ENCODE measurements around the gene HBEGF.

HBEGF gene

DNA sequence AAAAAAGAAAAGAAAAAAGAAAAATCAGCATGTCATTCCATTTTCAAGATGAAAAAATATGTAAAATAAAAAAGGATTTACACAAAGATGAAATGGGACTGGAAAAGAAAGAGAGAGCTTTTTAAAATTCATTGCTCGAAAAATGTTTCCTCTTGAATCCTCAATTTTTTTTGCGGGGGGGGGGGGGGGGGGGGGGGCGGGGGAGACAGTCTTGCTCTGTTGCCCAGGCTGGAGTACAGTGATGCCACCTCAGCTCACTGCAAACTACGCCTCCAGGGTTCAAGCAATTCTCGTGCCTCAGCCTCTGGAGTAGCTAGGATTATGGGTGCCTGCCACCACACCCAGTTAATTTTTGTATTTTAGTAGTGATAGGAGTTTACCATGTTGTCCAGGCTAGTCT is 60.0 kb downstream of the HBEGF start:
- H3K4me3 ChIP-seq (ENCODE audit: low read depth, low read length), result no peak overlapping the region
- in situ Hi-C loops (cut with HindIII; ENCODE audit: low sequenced_read_pairs), result no loop called here
- no peak for DNase-seq (ENCODE audit: low read depth)
- TF ChIP-seq, protein P1, sequence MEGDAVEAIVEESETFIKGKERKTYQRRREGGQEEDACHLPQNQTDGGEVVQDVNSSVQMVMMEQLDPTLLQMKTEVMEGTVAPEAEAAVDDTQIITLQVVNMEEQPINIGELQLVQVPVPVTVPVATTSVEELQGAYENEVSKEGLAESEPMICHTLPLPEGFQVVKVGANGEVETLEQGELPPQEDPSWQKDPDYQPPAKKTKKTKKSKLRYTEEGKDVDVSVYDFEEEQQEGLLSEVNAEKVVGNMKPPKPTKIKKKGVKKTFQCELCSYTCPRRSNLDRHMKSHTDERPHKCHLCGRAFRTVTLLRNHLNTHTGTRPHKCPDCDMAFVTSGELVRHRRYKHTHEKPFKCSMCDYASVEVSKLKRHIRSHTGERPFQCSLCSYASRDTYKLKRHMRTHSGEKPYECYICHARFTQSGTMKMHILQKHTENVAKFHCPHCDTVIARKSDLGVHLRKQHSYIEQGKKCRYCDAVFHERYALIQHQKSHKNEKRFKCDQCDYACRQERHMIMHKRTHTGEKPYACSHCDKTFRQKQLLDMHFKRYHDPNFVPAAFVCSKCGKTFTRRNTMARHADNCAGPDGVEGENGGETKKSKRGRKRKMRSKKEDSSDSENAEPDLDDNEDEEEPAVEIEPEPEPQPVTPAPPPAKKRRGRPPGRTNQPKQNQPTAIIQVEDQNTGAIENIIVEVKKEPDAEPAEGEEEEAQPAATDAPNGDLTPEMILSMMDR (IDR thresholded peaks at IDR 0.05; ENCODE audit: low read depth, low read length, missing control alignments), result no peak

DNA sequence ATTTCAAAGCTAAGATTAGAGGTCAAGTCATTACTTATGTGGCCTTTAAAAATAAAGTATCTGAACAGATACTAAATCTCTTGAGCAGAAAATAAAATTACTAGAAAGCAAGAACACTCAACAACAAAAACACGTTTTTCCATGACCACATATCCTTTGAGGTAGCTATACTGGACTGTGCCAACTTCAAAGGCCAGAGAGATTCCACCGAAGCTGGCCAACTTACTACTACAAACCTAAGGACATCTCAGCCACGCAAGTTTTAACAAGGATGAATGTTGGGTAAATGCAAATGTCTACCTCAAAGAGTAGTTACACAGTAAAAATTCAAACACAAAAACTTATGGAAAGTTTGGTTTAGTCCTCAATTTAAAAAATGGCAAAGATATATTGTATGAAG is 62.4 kb downstream of the HBEGF start:
- in situ Hi-C loops (cut with HindIII; ENCODE audit: low sequenced_read_pairs), result no loop called here
- no peak for DNase-seq (ENCODE audit: low read depth)
- TF ChIP-seq, protein P1 (IDR thresholded peaks at IDR 0.05; ENCODE audit: low read depth, low read length, missing control alignments), result no peak
- no peak overlapping the region for H3K4me3 ChIP-seq (ENCODE audit: low read depth, low read length)

All from astrocyte of the cerebellum (primary cell).